Caco-2 (cell line): ENCODE results near the gene RNU6-8. TPM values are rescaled to one million over a fixed set of nuclear protein-coding genes. Genes with fewer than 3 reads are reported as not detected.

Source experiments
- BruUV-seq: library from RNA; stranded (reverse); fragments of 400-500 nt; replicated peaks from 2 replicates; lab custom pipeline; 2021; lab: Mats Ljungman, UMichigan
- CTCF ChIA-PET: fragments of 300-600 bp; sonication (Branson Sonifier 250); formaldehyde crosslinking; loops from one replicate; lab custom pipeline; 2022; ENCODE audit warnings: antibody characterized with exemption; lab: Charles Lee
- POLR2A ChIA-PET: fragments of 300-600 bp; sonication (Branson Sonifier 250); formaldehyde crosslinking; loops from one replicate; lab custom pipeline; 2022; ENCODE audit warnings: antibody characterized with exemption; lab: Charles Lee
- DNase-seq, 2 experiments: peaks; one replicate each; pipeline versions ENCODE4 v3.0.0 to v3.0.0-alpha.2; 2020 to 2022
- H3K27me3 ChIP-seq: replicated peaks from 2 replicates; pipeline ENCODE4 v1.6.0; 2011; ENCODE audit warnings: low read length; ENCODE audit not compliant: control insufficient read depth, insufficient read depth
- H3K36me3 ChIP-seq: 2 replicates; pipeline ENCODE4 v1.5.1; 2011; ENCODE audit warnings: low read length; ENCODE audit not compliant: control insufficient read depth, insufficient read depth
- H3K4me1 ChIP-seq: fragments of 250-450 bp; sonication (Bioruptor Pico); 2 replicates; pipeline ENCODE4 v1.5.1; 2020; ENCODE audit warnings: mild to moderate bottlenecking
- H3K4me3 ChIP-seq: 2 replicates; pipeline ENCODE4 v1.5.1; 2011; ENCODE audit warnings: low read depth, mild to moderate bottlenecking, control low read depth, low read length
- H3K9me3 ChIP-seq: fragments of 250-450 bp; sonication (Bioruptor Pico); 2 replicates; pipeline ENCODE4 v1.5.1; 2020; ENCODE audit warnings: mild to moderate bottlenecking, moderate library complexity
- H3K27ac Mint-ChIP-seq: one replicate; pipeline ENCODE4 v1.8.0; 2022; ENCODE audit warnings: mixed read lengths; ENCODE audit not compliant: unreplicated experiment
- H3K27me3 Mint-ChIP-seq: one replicate; pipeline ENCODE4 v1.8.0; 2022; ENCODE audit warnings: mixed read lengths; ENCODE audit not compliant: insufficient read depth, unreplicated experiment
- H3K36me3 Mint-ChIP-seq: one replicate; pipeline ENCODE4 v1.8.0; 2022; ENCODE audit warnings: mild to moderate bottlenecking, mixed read lengths; ENCODE audit not compliant: insufficient read depth, unreplicated experiment
- H3K4me1 Mint-ChIP-seq: one replicate; pipeline ENCODE4 v1.8.0; 2022; ENCODE audit warnings: low read depth, mixed read lengths; ENCODE audit not compliant: unreplicated experiment
- H3K4me3 Mint-ChIP-seq: one replicate; pipeline ENCODE4 v1.8.0; 2022; ENCODE audit warnings: mild to moderate bottlenecking, moderate library complexity, mixed read lengths; ENCODE audit not compliant: unreplicated experiment
- H3K9me3 Mint-ChIP-seq: one replicate; pipeline ENCODE4 v1.8.0; 2022; ENCODE audit warnings: mixed read lengths; ENCODE audit not compliant: unreplicated experiment
- intact Hi-C: fragments of 100-400 bp; cut with micrococcal nuclease; formaldehyde crosslinking; loops from one replicate; pipeline ENCODE4 v1.10.0; 2022; ENCODE audit not compliant: unreplicated experiment
- total RNA-seq: library from RNA; stranded (reverse); gene quantifications from 2 replicates; pipeline ENCODE4 v1.2.3, GENCODE V29; 2022
- TF ChIP-seq, protein P1 (sequence below), 2 experiments: fragments of 200-600 bp in 1 of 2; IDR thresholded peaks; 1 replicate in 1 of 2; 2 replicates in 1 of 2; pipeline versions ENCODE4 v1.5.1 to v1.8.0; 2011 to 2022; ENCODE audit warnings: antibody characterized with exemption in 1 of 2, control low read depth in 1 of 2, inconsistent platforms in 1 of 2, low read depth in 1 of 2, low read length in 1 of 2, mild to moderate bottlenecking in 1 of 2, moderate library complexity in 1 of 2; ENCODE audit not compliant: insufficient read depth in 1 of 2, severe bottlenecking in 1 of 2, unreplicated experiment in 1 of 2

Gene RNU6-8
- total RNA-seq, 1 experiment from 2014 or later = not detected

DNA sequence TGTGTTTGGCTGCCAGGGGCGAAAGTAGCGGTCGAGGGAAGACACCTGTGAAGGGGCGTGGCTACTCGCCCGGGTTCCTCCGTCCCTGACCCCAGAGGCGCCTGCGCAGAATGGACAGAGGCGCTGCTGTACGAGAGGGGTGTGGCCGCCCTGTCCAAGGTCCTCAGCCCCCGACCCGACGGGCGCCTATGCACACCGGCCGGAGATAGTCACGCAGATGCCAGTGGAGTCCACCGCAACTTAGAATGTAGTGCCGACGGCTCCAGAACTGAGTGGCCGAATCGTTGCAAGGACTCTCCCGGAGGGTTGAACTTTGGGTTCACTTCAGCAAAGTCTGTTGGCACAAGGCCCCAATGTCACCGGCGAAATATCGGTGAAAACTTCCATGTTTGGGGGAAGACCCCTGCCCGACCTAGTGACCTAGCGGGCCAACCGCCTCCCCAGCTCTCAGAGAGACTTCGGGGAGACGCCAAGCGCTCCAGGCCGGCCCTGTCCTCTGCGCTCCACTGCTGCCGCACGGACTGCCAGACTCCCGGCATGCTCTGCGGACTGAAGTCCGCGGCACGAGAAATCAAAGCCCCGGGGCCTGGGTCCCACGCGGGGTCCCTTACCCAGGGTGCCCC is 1.8 kb downstream of the RNU6-8 start:
- intact Hi-C loops = loop anchor here (1.0 kb wide), 3 partner anchors 18 to 181 kb away; no protein-coding TSS in a partner anchor
- peak overlapping the region; percentile 90 for H3K4me3 Mint-ChIP-seq
- 0 out of 2 replicates have a peak, but pooled peaks cover 5% of the 10 kb centered on the region for H3K4me1 ChIP-seq
- DNase-seq = peak; percentile 97 to 98
- ChIA-PET POLR2A (no interaction called here), CTCF (no interaction called here)
- peak overlapping the region; percentile 76 for H3K4me3 ChIP-seq
- H3K27me3 Mint-ChIP-seq = no peaks in the 10 kb centered on the region
- no peaks in the 10 kb centered on the region for H3K9me3 Mint-ChIP-seq
- TSS peak; percentile 27 for BruUV-seq
- no peaks in the 10 kb centered on the region for H3K4me1 Mint-ChIP-seq
- no peaks in the 10 kb centered on the region for H3K9me3 ChIP-seq
- peak overlapping the region; percentile 98 for H3K27ac Mint-ChIP-seq
- H3K36me3 ChIP-seq = no peaks in the 10 kb centered on the region
- no peaks in the 10 kb centered on the region for H3K27me3 ChIP-seq
- TF ChIP-seq, protein P1, sequence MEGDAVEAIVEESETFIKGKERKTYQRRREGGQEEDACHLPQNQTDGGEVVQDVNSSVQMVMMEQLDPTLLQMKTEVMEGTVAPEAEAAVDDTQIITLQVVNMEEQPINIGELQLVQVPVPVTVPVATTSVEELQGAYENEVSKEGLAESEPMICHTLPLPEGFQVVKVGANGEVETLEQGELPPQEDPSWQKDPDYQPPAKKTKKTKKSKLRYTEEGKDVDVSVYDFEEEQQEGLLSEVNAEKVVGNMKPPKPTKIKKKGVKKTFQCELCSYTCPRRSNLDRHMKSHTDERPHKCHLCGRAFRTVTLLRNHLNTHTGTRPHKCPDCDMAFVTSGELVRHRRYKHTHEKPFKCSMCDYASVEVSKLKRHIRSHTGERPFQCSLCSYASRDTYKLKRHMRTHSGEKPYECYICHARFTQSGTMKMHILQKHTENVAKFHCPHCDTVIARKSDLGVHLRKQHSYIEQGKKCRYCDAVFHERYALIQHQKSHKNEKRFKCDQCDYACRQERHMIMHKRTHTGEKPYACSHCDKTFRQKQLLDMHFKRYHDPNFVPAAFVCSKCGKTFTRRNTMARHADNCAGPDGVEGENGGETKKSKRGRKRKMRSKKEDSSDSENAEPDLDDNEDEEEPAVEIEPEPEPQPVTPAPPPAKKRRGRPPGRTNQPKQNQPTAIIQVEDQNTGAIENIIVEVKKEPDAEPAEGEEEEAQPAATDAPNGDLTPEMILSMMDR (IDR thresholded peaks at IDR 0.05; ENCODE audit: insufficient read depth in 1 of 2, low read depth in 1 of 2, low read length in 1 of 2, severe bottlenecking in 1 of 2, unreplicated experiment in 1 of 2) = no peak
- H3K36me3 Mint-ChIP-seq = peaks cover 20% of the 10 kb centered on the region

DNA sequence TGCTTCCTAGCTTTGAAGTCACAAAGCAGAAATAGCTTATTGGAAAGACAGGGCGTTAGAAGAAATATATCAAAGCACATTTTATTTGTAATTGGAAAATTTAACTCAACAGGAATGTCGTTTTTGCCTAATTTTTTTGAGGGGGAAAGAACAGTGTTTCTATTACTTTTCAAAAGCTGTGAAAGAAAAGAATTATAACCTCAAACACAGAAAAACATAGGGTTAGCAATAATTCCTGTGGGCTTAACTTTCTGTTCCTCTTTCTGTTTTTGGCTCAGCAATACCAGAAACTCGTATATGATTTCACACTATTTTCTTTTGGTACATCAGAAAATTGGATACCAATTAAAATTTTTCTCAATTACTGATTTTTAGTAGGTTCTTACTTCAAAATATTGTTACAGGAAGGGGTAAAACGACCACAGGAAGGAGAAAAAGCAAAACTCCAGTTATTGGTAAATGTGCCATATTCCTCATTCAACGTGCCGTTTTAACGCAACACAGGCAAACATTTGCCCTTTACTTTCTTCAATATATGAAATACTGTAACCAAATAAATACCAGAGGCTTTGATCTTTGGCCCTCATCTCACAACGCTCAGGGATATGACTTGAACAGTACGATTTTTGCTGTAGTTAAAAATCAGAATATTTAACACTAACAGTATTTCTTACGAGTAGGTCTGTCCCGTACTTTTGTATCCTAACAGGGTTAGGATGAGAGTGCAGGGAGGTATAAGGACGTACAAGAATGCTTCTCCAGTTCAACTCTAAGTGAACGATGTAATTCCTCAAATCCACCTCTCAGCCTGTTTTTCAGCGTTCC is 2.5 kb downstream of the RNU6-8 start:
- CTCF ChIA-PET = no interaction called here
- no peaks in the 10 kb centered on the region for H3K4me1 Mint-ChIP-seq
- H3K36me3 Mint-ChIP-seq = peaks cover 20% of the 10 kb centered on the region
- POLR2A ChIA-PET = interaction anchor here (0.8 kb wide), 1 partner anchor 124 kb away, joined by 4 read pairs; no protein-coding TSS in a partner anchor
- H3K27me3 ChIP-seq = no peaks in the 10 kb centered on the region
- H3K4me1 ChIP-seq = 0 out of 2 replicates have a peak, but pooled peaks cover 5% of the 10 kb centered on the region
- no peaks in the 10 kb centered on the region for H3K36me3 ChIP-seq
- no peaks in the 10 kb centered on the region for H3K27me3 Mint-ChIP-seq
- peak overlapping the region; percentile 90 for H3K4me3 Mint-ChIP-seq
- DNase-seq = no peak
- no peaks in the 10 kb centered on the region for H3K9me3 Mint-ChIP-seq
- intact Hi-C loops = loop anchor here (1.0 kb wide), 3 partner anchors 17 to 182 kb away; no protein-coding TSS in a partner anchor
- no peaks in the 10 kb centered on the region for H3K9me3 ChIP-seq
- H3K4me3 ChIP-seq = peak overlapping the region; percentile 76
- TF ChIP-seq, protein P1 (IDR thresholded peaks at IDR 0.05; ENCODE audit: insufficient read depth in 1 of 2, low read depth in 1 of 2, low read length in 1 of 2, severe bottlenecking in 1 of 2, unreplicated experiment in 1 of 2) = no peak
- H3K27ac Mint-ChIP-seq = peak overlapping the region; percentile 98
- BruUV-seq = no TSS peak

DNA sequence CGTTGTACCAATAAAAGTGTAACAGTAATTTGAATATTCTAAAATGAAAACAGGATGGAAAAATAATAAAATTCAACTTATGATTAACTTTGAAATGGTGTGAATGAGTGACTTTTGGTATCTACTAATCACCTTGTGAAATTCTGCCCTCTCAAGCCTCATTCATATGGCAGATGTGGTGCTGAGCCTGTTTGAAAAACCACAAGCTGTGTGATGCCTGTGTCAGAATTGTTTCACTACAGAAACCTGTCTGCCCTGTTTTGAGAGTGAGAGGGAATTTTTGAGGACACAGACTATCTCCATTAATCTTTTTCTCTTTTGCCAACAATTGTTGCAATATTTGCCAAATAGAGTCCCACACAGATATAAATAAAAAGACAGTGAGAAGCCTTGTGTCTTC is 5.2 kb downstream of the RNU6-8 start:
- no peak for DNase-seq
- H3K4me3 Mint-ChIP-seq = no peak overlapping the region
- H3K27me3 Mint-ChIP-seq = no peaks in the 10 kb centered on the region
- H3K27ac Mint-ChIP-seq = no peak overlapping the region
- intact Hi-C loops = no loop called here
- no TSS peak for BruUV-seq
- no peaks in the 10 kb centered on the region for H3K4me1 Mint-ChIP-seq
- ChIA-PET POLR2A (interaction anchor here (0.6 kb wide), 1 partner anchor 35 kb away, joined by 4 read pairs; no protein-coding TSS in a partner anchor), CTCF (no interaction called here)
- H3K36me3 ChIP-seq = no peaks in the 10 kb centered on the region
- no peaks in the 10 kb centered on the region for H3K9me3 Mint-ChIP-seq
- peaks cover 15% of the 10 kb centered on the region for H3K36me3 Mint-ChIP-seq
- H3K4me3 ChIP-seq = no peak overlapping the region
- H3K27me3 ChIP-seq = no peaks in the 10 kb centered on the region
- H3K4me1 ChIP-seq = no peaks in the 10 kb centered on the region
- TF ChIP-seq, protein P1 (IDR thresholded peaks at IDR 0.05; ENCODE audit: insufficient read depth in 1 of 2, low read depth in 1 of 2, low read length in 1 of 2, severe bottlenecking in 1 of 2, unreplicated experiment in 1 of 2) = no peak
- H3K9me3 ChIP-seq = no peaks in the 10 kb centered on the region
